Endothelial cell of umbilical vein (primary cell): ENCODE results near the gene APBB2. TPM values are rescaled to one million over a fixed set of nuclear protein-coding genes. Genes with fewer than 3 reads are reported as not detected.

ENCODE experiments used
- BruUV-seq: library from RNA; stranded (reverse); fragments of 400-500 nt; replicated peaks from 2 replicates; lab custom pipeline; 2021; lab: Mats Ljungman, UMichigan
- CTCF ChIA-PET: fragments of 300-600, 350-600 bp; sonication (Branson Sonifier 250); formaldehyde crosslinking; loops from one replicate; lab custom pipeline; 2021; ENCODE audit warnings: antibody characterized with exemption, inconsistent platforms; lab: Charles Lee
- POLR2A ChIA-PET: fragments of 300-600, 350-600 bp; sonication (Branson Sonifier 250); formaldehyde crosslinking; loops from one replicate; lab custom pipeline; 2021; ENCODE audit warnings: antibody characterized with exemption, inconsistent platforms; lab: Charles Lee
- DNase-seq: peaks from one replicate; pipeline ENCODE4 v3.0.0-alpha.2; 2011; ENCODE audit warnings: low read depth, low spot score
- FAIRE-seq: peaks from 2 replicates; lab custom pipeline; 2011; peaks lifted over from hg19 to GRCh38; lab: Jason Lieb, UNC
- H2AFZ ChIP-seq: 2 replicates; pipeline ENCODE4 v1.6.0; 2012; ENCODE audit warnings: low read depth, low read length, control low read depth, inconsistent platforms
- H3K27ac ChIP-seq: 2 replicates; pipeline ENCODE4 v1.5.1; 2011; ENCODE audit warnings: low read depth, mild to moderate bottlenecking, control low read depth, low read length, moderate library complexity; ENCODE audit not compliant: insufficient read depth
- H3K27me3 ChIP-seq, 2 experiments: 2 replicates each; pipeline versions ENCODE4 v1.6.0 to v1.6.1; 2011; ENCODE audit warnings: low read length in 2 of 2, mixed read lengths in 1 of 2; ENCODE audit not compliant: control insufficient read depth in 2 of 2, insufficient read depth in 2 of 2
- H3K36me3 ChIP-seq, 2 experiments: 2 replicates in 1 of 2; 3 replicates in 1 of 2; pipeline ENCODE4 v1.5.1; 2011; ENCODE audit warnings: low read length in 2 of 2, mild to moderate bottlenecking in 1 of 2, moderate library complexity in 1 of 2; ENCODE audit not compliant: control insufficient read depth in 2 of 2, insufficient read depth in 2 of 2; ENCODE audit errors: extremely low read depth in 1 of 2
- H3K4me1 ChIP-seq: 3 replicates; pipeline ENCODE4 v1.5.1; 2011; ENCODE audit warnings: mild to moderate bottlenecking, low read length; ENCODE audit not compliant: control insufficient read depth, insufficient read depth; ENCODE audit errors: extremely low read depth
- H3K4me2 ChIP-seq: 2 replicates; pipeline ENCODE4 v1.6.1; 2011; ENCODE audit warnings: low read length, control low read depth, mixed read lengths; ENCODE audit not compliant: insufficient read depth
- H3K4me3 ChIP-seq, 3 experiments: fragments of 200-600 bp in 1 of 3; sonication (generic), shearing (Covaris generic) in 1 of 3; replicated peaks in 1 of 3; 2 replicates each; pipeline ENCODE4 v1.5.1; 2011 to 2016; ENCODE audit warnings: control low read depth in 3 of 3, low read length in 3 of 3, mild to moderate bottlenecking in 2 of 3, inconsistent platforms in 1 of 3, low read depth in 1 of 3, moderate library complexity in 1 of 3; ENCODE audit not compliant: insufficient read depth in 1 of 3
- H3K79me2 ChIP-seq: 2 replicates; pipeline ENCODE4 v1.6.0; 2012; ENCODE audit warnings: low read length, inconsistent platforms; ENCODE audit not compliant: control insufficient read depth, insufficient read depth
- H3K9ac ChIP-seq: replicated peaks from 2 replicates; pipeline ENCODE3; 2011; ENCODE audit warnings: low read length, control low read depth; ENCODE audit not compliant: insufficient read depth; ENCODE audit errors: extremely low read depth
- H3K9me1 ChIP-seq: replicated peaks from 3 replicates; pipeline ENCODE4 v1.6.0; 2011; ENCODE audit warnings: mild to moderate bottlenecking, low read length; ENCODE audit not compliant: control insufficient read depth, insufficient read depth; ENCODE audit errors: extremely low read depth
- H3K9me3 ChIP-seq: replicated peaks from 2 replicates; pipeline ENCODE4 v1.5.1; 2012; ENCODE audit warnings: low read length, inconsistent platforms; ENCODE audit not compliant: control insufficient read depth, insufficient read depth
- H4K20me1 ChIP-seq: replicated peaks from 2 replicates; pipeline ENCODE3; 2011; ENCODE audit warnings: mild to moderate bottlenecking, low read length; ENCODE audit not compliant: control insufficient read depth, insufficient read depth; ENCODE audit errors: extremely low read depth
- EZH2 ChIP-seq: IDR thresholded peaks from 2 replicates; pipeline ENCODE4 v1.6.1; 2012; ENCODE audit warnings: borderline replicate concordance, low read depth, mild to moderate bottlenecking, moderate library complexity, low read length, inconsistent platforms; ENCODE audit not compliant: severe bottlenecking
- FOS ChIP-seq: IDR thresholded peaks from 2 replicates; pipeline ENCODE4 v1.6.1; 2011; ENCODE audit warnings: mild to moderate bottlenecking, low read length, moderate library complexity, borderline replicate concordance; ENCODE audit not compliant: insufficient read depth
- GATA2 ChIP-seq: IDR thresholded peaks from 2 replicates; pipeline ENCODE4 v1.7.0; 2011; ENCODE audit warnings: low read depth, mild to moderate bottlenecking, moderate library complexity, mixed read lengths, low read length; ENCODE audit not compliant: insufficient read length, insufficient read depth
- JUN ChIP-seq: IDR thresholded peaks from 2 replicates; pipeline ENCODE4 v1.6.1; 2011; ENCODE audit warnings: borderline replicate concordance, low read depth; ENCODE audit not compliant: insufficient read length, insufficient read depth
- MYC ChIP-seq: IDR thresholded peaks from one replicate; pipeline ENCODE4 v1.6.1; 2011; ENCODE audit warnings: mild to moderate bottlenecking, low read depth, low read length
- POLR2A ChIP-seq: IDR thresholded peaks from 2 replicates; pipeline ENCODE4 v1.6.1; 2012; ENCODE audit warnings: low read depth, mild to moderate bottlenecking, control low read depth, low read length
- POLR2AphosphoS5 ChIP-seq: IDR thresholded peaks from 2 replicates; pipeline ENCODE4 v1.6.1; 2012; ENCODE audit warnings: low read depth, mild to moderate bottlenecking, control low read depth, low read length, moderate library complexity; ENCODE audit not compliant: insufficient read depth
- dilution Hi-C: fragments of 300-500 bp; cut with MboI; formaldehyde crosslinking; loops from one replicate; pipeline ENCODE4 v1.15.0; 2019; ENCODE audit warnings: low sequenced_read_pairs; ENCODE audit not compliant: extremely low pct_ligation_motif_present
- intact Hi-C: fragments of 100-400 bp; cut with micrococcal nuclease; formaldehyde crosslinking; loops from one replicate; pipeline ENCODE4 v1.10.0; 2022
- polyA plus RNA-seq, 4 experiments: library from polyadenylated mRNA; depleted of rRNA in 3 of 4; stranded (reverse) in 3 of 4; unstranded in 1 of 4; fragments of >200 nt; gene quantifications; 2 replicates each; pipeline versions ENCODE4 v1.2.1 to v1.2.3, GENCODE V29; 2011 to 2012; ENCODE audit warnings: missing spikeins in 1 of 4
- total RNA-seq: library from RNA; stranded (reverse); gene quantifications from 2 replicates; pipeline ENCODE4 v1.2.3, GENCODE V29; 2021
- TF ChIP-seq, protein P1 (sequence below), 2 donors: IDR thresholded peaks; 1 replicate in 1 of 2; 2 replicates in 1 of 2; pipeline ENCODE4 v1.5.1; 2011; ENCODE audit warnings: low read length in 2 of 2, mild to moderate bottlenecking in 2 of 2, moderate library complexity in 2 of 2, control low read depth in 1 of 2, inconsistent platforms in 1 of 2, low read depth in 1 of 2; ENCODE audit not compliant: insufficient read depth in 1 of 2; ENCODE audit errors: extremely low read depth in 1 of 2
- TF ChIP-seq, protein P2 (sequence below): IDR thresholded peaks from 2 replicates; pipeline ENCODE4 v1.6.1; 2011; ENCODE audit not compliant: insufficient read depth, insufficient read length

The APBB2 gene
- total and polyA plus RNA-seq, 2 donors (not counting 3 experiments of a cell fraction or from before 2014, with no cell fraction given) = 79.8 to 124 TPM

GRCh38 chr4:41140410-41140809, 73.9 kb downstream of the APBB2 start:
- H3K36me3 ChIP-seq = peaks cover 0 to 2% of the 10 kb centered on the region in 2 experiments
- H3K79me2 ChIP-seq = peaks cover 88% of the 10 kb centered on the region
- no peak overlapping the region for H2AFZ ChIP-seq
- H3K9ac ChIP-seq = no peak overlapping the region
- DNase-seq (no peak), FAIRE-seq (no peak)
- no peaks in the 10 kb centered on the region for H3K9me3 ChIP-seq
- ChIA-PET CTCF (interaction anchor here (1.1 kb wide), 1 partner anchor 64 kb away, joined by 3 read pairs; no protein-coding TSS in a partner anchor), POLR2A (no interaction called here)
- no peak overlapping the region for H3K4me2 ChIP-seq
- H3K9me1 ChIP-seq = no peaks in the 10 kb centered on the region
- no peaks in the 10 kb centered on the region for H4K20me1 ChIP-seq
- TF ChIP-seq POLR2AphosphoS5 = no peak
- TF ChIP-seq, protein P1, sequence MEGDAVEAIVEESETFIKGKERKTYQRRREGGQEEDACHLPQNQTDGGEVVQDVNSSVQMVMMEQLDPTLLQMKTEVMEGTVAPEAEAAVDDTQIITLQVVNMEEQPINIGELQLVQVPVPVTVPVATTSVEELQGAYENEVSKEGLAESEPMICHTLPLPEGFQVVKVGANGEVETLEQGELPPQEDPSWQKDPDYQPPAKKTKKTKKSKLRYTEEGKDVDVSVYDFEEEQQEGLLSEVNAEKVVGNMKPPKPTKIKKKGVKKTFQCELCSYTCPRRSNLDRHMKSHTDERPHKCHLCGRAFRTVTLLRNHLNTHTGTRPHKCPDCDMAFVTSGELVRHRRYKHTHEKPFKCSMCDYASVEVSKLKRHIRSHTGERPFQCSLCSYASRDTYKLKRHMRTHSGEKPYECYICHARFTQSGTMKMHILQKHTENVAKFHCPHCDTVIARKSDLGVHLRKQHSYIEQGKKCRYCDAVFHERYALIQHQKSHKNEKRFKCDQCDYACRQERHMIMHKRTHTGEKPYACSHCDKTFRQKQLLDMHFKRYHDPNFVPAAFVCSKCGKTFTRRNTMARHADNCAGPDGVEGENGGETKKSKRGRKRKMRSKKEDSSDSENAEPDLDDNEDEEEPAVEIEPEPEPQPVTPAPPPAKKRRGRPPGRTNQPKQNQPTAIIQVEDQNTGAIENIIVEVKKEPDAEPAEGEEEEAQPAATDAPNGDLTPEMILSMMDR (IDR thresholded peaks at IDR 0.05; ENCODE audit: extremely low read depth in 1 of 2, insufficient read depth in 1 of 2, low read depth in 1 of 2, low read length in 2 of 2) = no peak
- TF ChIP-seq POLR2A = no peak
- H3K27me3 ChIP-seq = no peaks in the 10 kb centered on the region
- no peak overlapping the region for H3K27ac ChIP-seq
- intact Hi-C loops (loop anchor here (5.0 kb wide), 1 partner anchor 33 kb away; no protein-coding TSS in a partner anchor), dilution Hi-C loops (no loop called here)
- H3K4me3 ChIP-seq = no peak overlapping the region
- peaks cover 46% of the 10 kb centered on the region for H3K4me1 ChIP-seq
- no TSS peak for BruUV-seq

DNA sequence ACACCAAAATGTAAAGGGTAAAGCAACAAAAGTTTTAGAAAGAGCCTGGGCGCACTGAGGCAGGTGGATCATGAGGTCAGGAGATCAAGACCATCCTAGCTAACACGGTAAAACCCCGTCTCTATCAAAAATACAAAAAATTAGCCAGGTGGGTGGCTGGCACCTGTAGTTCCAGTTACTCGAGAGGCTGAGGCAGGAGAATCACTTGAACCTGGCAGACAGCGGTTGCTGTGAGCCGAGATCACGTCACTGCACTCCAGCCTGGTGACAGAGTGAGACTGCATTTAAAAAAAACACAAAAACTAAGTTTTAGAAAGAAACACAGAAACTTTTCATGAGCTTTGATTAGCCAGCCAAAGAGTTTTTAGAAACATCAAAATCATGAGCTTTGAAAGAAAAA, 76.5 kb downstream of the APBB2 start:
- BruUV-seq = no TSS peak
- H2AFZ ChIP-seq = no peak overlapping the region
- FAIRE-seq = no peak
- H3K79me2 ChIP-seq = peaks cover 91% of the 10 kb centered on the region
- ChIA-PET CTCF (interaction anchor here (1.9 kb wide), 1 partner anchor 17 kb away, joined by 6 read pairs; no protein-coding TSS in a partner anchor), POLR2A (no interaction called here)
- H3K9me3 ChIP-seq = no peaks in the 10 kb centered on the region
- TF ChIP-seq MYC = no peak
- no peak for TF ChIP-seq EZH2
- TF ChIP-seq, protein P1 (IDR thresholded peaks at IDR 0.05; ENCODE audit: extremely low read depth in 1 of 2, insufficient read depth in 1 of 2, low read depth in 1 of 2, low read length in 2 of 2) = no peak
- TF ChIP-seq, protein P2, sequence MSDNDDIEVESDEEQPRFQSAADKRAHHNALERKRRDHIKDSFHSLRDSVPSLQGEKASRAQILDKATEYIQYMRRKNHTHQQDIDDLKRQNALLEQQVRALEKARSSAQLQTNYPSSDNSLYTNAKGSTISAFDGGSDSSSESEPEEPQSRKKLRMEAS = no peak
- TF ChIP-seq POLR2A = no peak
- no peak for TF ChIP-seq GATA2
- no peak for TF ChIP-seq JUN
- no peak for TF ChIP-seq FOS
- TF ChIP-seq POLR2AphosphoS5 = no peak
- no peaks in the 10 kb centered on the region for H3K9me1 ChIP-seq
- no peak for DNase-seq
- H3K4me2 ChIP-seq = no peak overlapping the region
- intact Hi-C loops (no loop called here), dilution Hi-C loops (no loop called here)
- no peak overlapping the region for H3K9ac ChIP-seq
- peaks cover 39% of the 10 kb centered on the region for H3K4me1 ChIP-seq
- peaks cover 0 to 2% of the 10 kb centered on the region in 2 experiments for H3K36me3 ChIP-seq
- H3K27ac ChIP-seq = no peak overlapping the region
- no peak overlapping the region for H3K4me3 ChIP-seq
- peaks cover 3% of the 10 kb centered on the region for H4K20me1 ChIP-seq
- no peaks in the 10 kb centered on the region for H3K27me3 ChIP-seq
